Central memory CD8-positive, alpha-beta T cell (primary cell): Measurements from ENCODE around the gene CD83.

Experiments used
- ATAC-seq: fragments of 150-1000 bp; cut with Tn5 transposase; replicated peaks from 2 replicates; pipeline ENCODE4 v1.10.0; 2022; ENCODE audit warnings: mild to moderate bottlenecking, moderate FRiP score, moderate number of reproducible peaks; ENCODE audit not compliant: poor library complexity, severe bottlenecking; ENCODE audit errors: extremely low read depth
- DNase-seq, 2 donors: peaks; one replicate each; pipeline ENCODE4 v3.0.0; 2021; ENCODE audit warnings: low spot score in 2 of 2
- H3K27ac Mint-ChIP-seq: one replicate; pipeline ENCODE4 v1.8.0; 2022; ENCODE audit warnings: low read depth, mild to moderate bottlenecking, moderate library complexity, mixed read lengths
- H3K27me3 Mint-ChIP-seq: one replicate; pipeline ENCODE4 v1.8.0; 2022; ENCODE audit warnings: mixed read lengths
- H3K36me3 Mint-ChIP-seq: one replicate; pipeline ENCODE4 v1.8.0; 2022; ENCODE audit warnings: mild to moderate bottlenecking, moderate library complexity, mixed read lengths; ENCODE audit not compliant: insufficient read depth
- H3K4me1 Mint-ChIP-seq: one replicate; pipeline ENCODE4 v1.8.0; 2022; ENCODE audit warnings: mixed read lengths
- H3K4me3 Mint-ChIP-seq: one replicate; pipeline ENCODE4 v1.8.0; 2022; ENCODE audit warnings: mild to moderate bottlenecking, moderate library complexity, mixed read lengths
- H3K9me3 Mint-ChIP-seq: one replicate; pipeline ENCODE4 v1.8.0; 2022; ENCODE audit warnings: mixed read lengths

The CD83 gene

DNA sequence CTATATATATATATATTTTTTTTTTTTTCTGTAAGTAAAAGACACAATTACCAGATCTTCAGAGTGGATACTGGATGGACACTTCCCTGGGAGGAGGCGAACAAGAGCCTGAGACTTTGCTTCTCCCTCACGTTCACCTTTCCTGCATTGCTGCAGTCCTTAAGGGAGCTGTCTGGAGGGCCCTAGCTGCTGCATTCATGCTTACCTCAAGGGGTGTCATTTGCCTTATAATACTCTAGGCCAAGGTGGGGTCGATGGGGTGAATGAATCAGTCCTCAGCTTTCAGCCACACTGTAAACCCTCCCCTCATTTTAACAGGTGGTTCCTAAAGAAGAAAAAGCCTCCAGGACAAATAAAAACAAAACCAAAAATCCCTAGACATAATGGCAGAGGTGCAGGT lies 34.8 kb upstream of the CD83 start:
- ATAC-seq (no peak), DNase-seq (no peak)
- Mint-ChIP-seq H3K4me3 (no peak overlapping the region), H3K36me3 (no peaks in the 10 kb centered on the region), H3K27ac (no peak overlapping the region), H3K9me3 (no peaks in the 10 kb centered on the region), H3K4me1 (no peaks in the 10 kb centered on the region), H3K27me3 (no peaks in the 10 kb centered on the region)

DNA sequence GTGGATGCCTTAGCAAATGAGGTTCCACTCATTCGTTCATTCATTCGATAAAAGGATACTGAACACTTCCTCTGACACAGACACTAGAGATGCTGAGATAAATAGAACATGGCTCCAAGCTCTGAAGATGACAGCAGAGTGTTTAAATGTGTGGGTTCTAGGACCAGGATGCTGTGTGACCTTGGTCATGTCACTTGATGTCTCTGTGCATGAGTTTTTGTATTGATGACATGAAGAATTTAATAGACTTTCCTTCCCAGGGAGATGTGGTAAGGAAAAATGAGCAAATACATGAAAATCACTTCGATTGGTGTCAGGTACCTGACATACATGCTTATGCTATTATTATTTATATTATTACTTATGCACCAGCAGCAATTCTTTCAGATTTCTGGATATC lies 34.3 kb upstream of the CD83 start:
- DNase-seq (no peak), ATAC-seq (no peak)
- Mint-ChIP-seq H3K27me3 (no peaks in the 10 kb centered on the region), H3K4me3 (no peak overlapping the region), H3K9me3 (no peaks in the 10 kb centered on the region), H3K4me1 (no peaks in the 10 kb centered on the region), H3K27ac (no peak overlapping the region), H3K36me3 (peaks cover 2% of the 10 kb centered on the region)

- ATAC-seq (no peak), DNase-seq (no peak)
- H3K27ac Mint-ChIP-seq: no peak overlapping the region
- no peaks in the 10 kb centered on the region for H3K4me1 Mint-ChIP-seq
- no peaks in the 10 kb centered on the region for H3K9me3 Mint-ChIP-seq
- H3K4me3 Mint-ChIP-seq: no peak overlapping the region
- no peaks in the 10 kb centered on the region for H3K27me3 Mint-ChIP-seq
- peaks cover 4% of the 10 kb centered on the region for H3K36me3 Mint-ChIP-seq
Measured at GRCh38 chr6:14083751-14084150, 33.8 kb upstream of the CD83 start.

- peaks cover 4% of the 10 kb centered on the region for H3K36me3 Mint-ChIP-seq
- H3K27me3 Mint-ChIP-seq: no peaks in the 10 kb centered on the region
- H3K27ac Mint-ChIP-seq: no peak overlapping the region
- ATAC-seq (no peak), DNase-seq (no peak)
- H3K4me1 Mint-ChIP-seq: no peaks in the 10 kb centered on the region
- no peaks in the 10 kb centered on the region for H3K9me3 Mint-ChIP-seq
- no peak overlapping the region for H3K4me3 Mint-ChIP-seq
Measured at GRCh38 chr6:14084388-14084787, 33.2 kb upstream of the CD83 start.

DNA sequence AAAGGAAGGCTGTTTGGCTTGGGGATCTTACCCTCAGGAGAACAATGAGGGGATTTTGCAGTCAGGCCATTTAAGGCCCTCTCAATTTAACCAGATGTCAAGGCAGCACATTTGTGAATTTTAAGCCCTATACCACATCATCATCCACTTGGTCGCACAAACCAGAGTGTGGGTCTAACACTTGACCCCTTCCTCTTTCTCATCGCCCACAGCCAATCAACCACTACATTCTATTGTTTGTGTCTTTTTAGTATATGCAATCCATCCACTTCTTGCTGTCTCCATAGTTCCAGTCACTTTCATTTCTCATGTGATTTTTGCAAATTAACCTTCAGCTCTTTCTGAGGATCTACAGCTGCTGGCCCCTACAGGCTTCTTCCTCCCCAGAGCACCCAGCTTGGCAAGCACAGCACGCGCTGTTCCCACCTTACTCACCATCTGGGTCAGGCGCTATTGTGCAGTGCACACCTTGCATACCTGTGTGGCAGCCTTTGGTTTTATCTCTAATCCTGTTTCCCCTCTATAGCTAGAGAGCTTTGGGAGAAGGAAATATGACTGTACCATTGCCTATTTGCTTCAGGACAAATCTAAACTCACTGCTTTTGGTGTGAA lies 32.3 kb upstream of the CD83 start:
- DNase-seq (no peak), ATAC-seq (no peak)
- Mint-ChIP-seq H3K4me1 (peaks cover 5% of the 10 kb centered on the region), H3K4me3 (no peak overlapping the region), H3K27ac (no peak overlapping the region), H3K27me3 (peaks cover 8% of the 10 kb centered on the region), H3K9me3 (no peaks in the 10 kb centered on the region), H3K36me3 (peaks cover 4% of the 10 kb centered on the region)

GRCh38 chr6:14086701-14087100 lies 30.9 kb upstream of the CD83 start:
- peaks cover 22% of the 10 kb centered on the region for H3K27me3 Mint-ChIP-seq
- DNase-seq: no peak
- H3K36me3 Mint-ChIP-seq: peaks cover 4% of the 10 kb centered on the region
- H3K4me3 Mint-ChIP-seq: no peak overlapping the region
- ATAC-seq: no peak
- no peaks in the 10 kb centered on the region for H3K9me3 Mint-ChIP-seq
- no peak overlapping the region for H3K27ac Mint-ChIP-seq
- H3K4me1 Mint-ChIP-seq: peaks cover 5% of the 10 kb centered on the region

DNA sequence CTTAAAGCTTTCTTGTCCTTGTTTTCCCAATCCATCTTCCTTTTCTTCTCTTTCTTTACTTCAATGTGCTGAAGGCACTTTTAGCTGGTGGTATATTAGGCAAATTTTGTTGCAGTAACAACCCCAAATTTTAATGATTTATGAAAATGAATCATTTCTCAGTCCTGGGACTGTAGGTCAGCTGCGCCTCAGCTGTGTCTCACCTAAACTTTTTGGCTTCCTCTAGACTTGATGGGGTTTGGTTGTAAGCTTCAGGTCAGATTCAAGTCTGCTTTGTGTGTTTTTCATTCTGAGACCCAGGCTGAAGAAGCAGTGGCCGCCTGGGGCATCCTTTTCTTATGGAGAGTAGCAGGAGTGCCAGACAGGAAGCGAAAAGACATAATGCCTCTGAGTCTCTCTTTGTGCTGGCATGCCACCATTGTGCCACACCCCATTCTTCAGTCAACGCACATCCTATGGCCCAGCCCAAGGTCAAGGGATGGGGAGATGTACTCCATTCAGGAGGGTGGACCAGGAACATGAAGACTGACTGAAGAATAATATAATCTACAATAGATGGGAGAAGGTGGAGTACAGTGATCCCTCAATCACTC lies 28.9 kb upstream of the CD83 start:
- Mint-ChIP-seq H3K4me3 (no peak overlapping the region), H3K4me1 (peaks cover 5% of the 10 kb centered on the region), H3K27ac (no peak overlapping the region), H3K36me3 (peaks cover 4% of the 10 kb centered on the region), H3K27me3 (peaks cover 24% of the 10 kb centered on the region), H3K9me3 (no peaks in the 10 kb centered on the region)
- ATAC-seq: no peak
- DNase-seq: no peak

DNA sequence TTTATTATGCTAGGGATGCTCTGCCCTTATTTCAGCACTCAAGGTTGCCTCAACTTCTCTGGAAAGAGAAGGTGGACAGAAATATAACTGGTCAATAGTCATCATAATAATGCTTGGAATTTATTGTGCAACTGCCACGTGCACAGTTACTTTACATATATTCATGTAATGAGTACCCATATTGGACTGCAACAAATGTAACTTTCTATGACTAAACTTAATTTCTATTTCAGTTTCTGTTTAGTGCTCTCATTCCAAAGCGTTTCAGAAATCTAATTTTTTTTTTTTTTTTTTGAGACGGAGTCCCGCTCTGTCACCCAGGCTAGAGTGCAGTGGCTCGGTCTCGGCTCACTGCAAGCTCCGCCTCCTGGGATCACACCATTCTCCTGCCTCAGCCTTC lies 28.3 kb upstream of the CD83 start:
- Mint-ChIP-seq H3K36me3 (peaks cover 4% of the 10 kb centered on the region), H3K27me3 (peaks cover 24% of the 10 kb centered on the region), H3K27ac (no peak overlapping the region), H3K4me1 (peaks cover 5% of the 10 kb centered on the region), H3K9me3 (no peaks in the 10 kb centered on the region), H3K4me3 (no peak overlapping the region)
- ATAC-seq (no peak), DNase-seq (no peak)

GRCh38 chr6:14091339-14091978 lies 26.1 kb upstream of the CD83 start:
- peaks cover 24% of the 10 kb centered on the region for H3K27me3 Mint-ChIP-seq
- no peak overlapping the region for H3K4me3 Mint-ChIP-seq
- no peak overlapping the region for H3K27ac Mint-ChIP-seq
- H3K4me1 Mint-ChIP-seq: peaks cover 5% of the 10 kb centered on the region
- DNase-seq (no peak), ATAC-seq (no peak)
- H3K9me3 Mint-ChIP-seq: no peaks in the 10 kb centered on the region
- peaks cover 4% of the 10 kb centered on the region for H3K36me3 Mint-ChIP-seq

GRCh38 chr6:14092316-14092715 lies 25.3 kb upstream of the CD83 start:
- Mint-ChIP-seq H3K27ac (no peak overlapping the region), H3K9me3 (no peaks in the 10 kb centered on the region), H3K27me3 (peaks cover 24% of the 10 kb centered on the region), H3K4me3 (no peak overlapping the region), H3K36me3 (peaks cover 4% of the 10 kb centered on the region), H3K4me1 (peaks cover 5% of the 10 kb centered on the region)
- DNase-seq (no peak), ATAC-seq (no peak)

GRCh38 chr6:14092838-14093789 lies 24.5 kb upstream of the CD83 start:
- H3K27me3 Mint-ChIP-seq: peaks cover 24% of the 10 kb centered on the region
- no peak for DNase-seq
- no peaks in the 10 kb centered on the region for H3K9me3 Mint-ChIP-seq
- ATAC-seq: no peak
- no peak overlapping the region for H3K27ac Mint-ChIP-seq
- H3K36me3 Mint-ChIP-seq: peaks cover 3% of the 10 kb centered on the region
- H3K4me1 Mint-ChIP-seq: peaks cover 5% of the 10 kb centered on the region
- no peak overlapping the region for H3K4me3 Mint-ChIP-seq

- Mint-ChIP-seq H3K27ac (no peak overlapping the region), H3K4me3 (no peak overlapping the region), H3K36me3 (no peaks in the 10 kb centered on the region), H3K9me3 (no peaks in the 10 kb centered on the region), H3K4me1 (peaks cover 4% of the 10 kb centered on the region), H3K27me3 (peaks cover 22% of the 10 kb centered on the region)
- DNase-seq: no peak
- no peak for ATAC-seq
Measured at GRCh38 chr6:14094721-14095120, 22.9 kb upstream of the CD83 start.
